CD4-positive, alpha-beta T cell treated with Interleukin-6 at 100 ng/mL for 8 hours (primary cell): ENCODE results near the gene UFD1.

ENCODE experiments used
- DNase-seq: peaks from one replicate; pipeline ENCODE4 v3.0.0-alpha.2; 2020; ENCODE audit warnings: mixed read lengths, low spot score

The UFD1 gene

GRCh38 chr22:19516378-19517170 lies 37.6 kb upstream of the UFD1 start:
- DNase-seq: no peak

GRCh38 chr22:19515654-19516377 lies 36.8 kb upstream of the UFD1 start:
- no peak for DNase-seq

- DNase-seq: no peak
Measured at GRCh38 chr22:19514831-19515565, 36.0 kb upstream of the UFD1 start.

GRCh38 chr22:19513823-19514222 lies 34.8 kb upstream of the UFD1 start:
- DNase-seq: no peak

- no peak for DNase-seq
Measured at GRCh38 chr22:19510919-19511341, 31.9 kb upstream of the UFD1 start.

- no peak for DNase-seq
Measured at GRCh38 chr22:19509923-19510322, 30.9 kb upstream of the UFD1 start.

- DNase-seq: no peak
Measured at GRCh38 chr22:19509191-19509590, 30.2 kb upstream of the UFD1 start.

GRCh38 chr22:19508024-19508776 lies 29.2 kb upstream of the UFD1 start:
- no peak for DNase-seq

GRCh38 chr22:19507534-19507861 lies 28.5 kb upstream of the UFD1 start:
- no peak for DNase-seq

GRCh38 chr22:19506212-19506611 lies 27.2 kb upstream of the UFD1 start:
- no peak for DNase-seq

- DNase-seq: no peak
Measured at GRCh38 chr22:19505735-19506126, 26.7 kb upstream of the UFD1 start.

- DNase-seq: peak; percentile 14
Measured at GRCh38 chr22:19504900-19505734, 26.1 kb upstream of the UFD1 start.

GRCh38 chr22:19503869-19504268 lies 24.9 kb upstream of the UFD1 start:
- DNase-seq: no peak

- DNase-seq: no peak
Measured at GRCh38 chr22:19503367-19503766, 24.4 kb upstream of the UFD1 start.

- no peak for DNase-seq
Measured at GRCh38 chr22:19501897-19502447, 23.0 kb upstream of the UFD1 start.

GRCh38 chr22:19499880-19500242 lies 20.9 kb upstream of the UFD1 start:
- no peak for DNase-seq

- no peak for DNase-seq
Measured at GRCh38 chr22:19499236-19499879, 20.4 kb upstream of the UFD1 start.

- no peak for DNase-seq
Measured at GRCh38 chr22:19498866-19499190, 19.8 kb upstream of the UFD1 start.

- DNase-seq: no peak
Measured at GRCh38 chr22:19498154-19498865, 19.3 kb upstream of the UFD1 start.

- DNase-seq: no peak
Measured at GRCh38 chr22:19497245-19497644, 18.3 kb upstream of the UFD1 start.
